Liver (tissue), 9 donors: ENCODE results near the gene SRGAP1. TPM values are rescaled to one million over a fixed set of nuclear protein-coding genes. Genes with fewer than 3 reads are reported as not detected.
"Not testable (repeated sequence)": the region's sequence is repeated elsewhere in the genome, so short reads cannot be mapped to it uniquely, and the experiment has no call there.

Experiments
- DNase-seq: peaks from one replicate; pipeline ENCODE4 v3.0.0-alpha.2; 2017; ENCODE audit warnings: low spot score
- H3K27ac ChIP-seq, 2 donors: one replicate each; pipeline ENCODE4 v1.7.0; 2013; ENCODE audit warnings: inconsistent platforms in 2 of 2, low read length in 2 of 2, control low read depth in 1 of 2, low read depth in 1 of 2, mild to moderate bottlenecking in 1 of 2
- H3K27me3 ChIP-seq, 4 donors: one replicate each; pipeline versions ENCODE4 v1.6.1 to v1.7.0; 2013; ENCODE audit warnings: low read length in 3 of 4, inconsistent platforms in 1 of 4, mild to moderate bottlenecking in 1 of 4, moderate library complexity in 1 of 4; ENCODE audit not compliant: control insufficient read depth in 4 of 4, insufficient read depth in 4 of 4
- H3K36me3 ChIP-seq, 4 donors: one replicate each; pipeline versions ENCODE4 v1.6.1 to v1.7.0; 2013; ENCODE audit warnings: low read length in 3 of 4, mild to moderate bottlenecking in 3 of 4, low read depth in 1 of 4, moderate library complexity in 1 of 4; ENCODE audit not compliant: control insufficient read depth in 4 of 4, insufficient read depth in 3 of 4
- H3K4me1 ChIP-seq, 4 donors: one replicate each; pipeline versions ENCODE4 v1.6.1 to v1.7.0; 2013; ENCODE audit warnings: low read length in 3 of 4, mild to moderate bottlenecking in 3 of 4, moderate library complexity in 1 of 4; ENCODE audit not compliant: control insufficient read depth in 4 of 4, insufficient read depth in 4 of 4
- H3K4me3 ChIP-seq, 3 donors: one replicate each; pipeline versions ENCODE4 v1.6.1 to v1.7.0; 2013; ENCODE audit warnings: low read length in 3 of 3, control low read depth in 1 of 3, low read depth in 1 of 3, mild to moderate bottlenecking in 1 of 3
- H3K9ac ChIP-seq, 2 donors: one replicate each; pipeline ENCODE4 v1.7.0; 2013; ENCODE audit warnings: low read length in 2 of 2, mild to moderate bottlenecking in 2 of 2, moderate library complexity in 2 of 2, control low read depth in 1 of 2, low read depth in 1 of 2
- H3K9me3 ChIP-seq, 4 donors: one replicate each; pipeline versions ENCODE4 v1.6.1 to v1.7.0; 2013; ENCODE audit warnings: low read length in 3 of 4; ENCODE audit not compliant: control insufficient read depth in 4 of 4
- FOXA1 ChIP-seq: IDR thresholded peaks from 2 replicates; pipeline ENCODE4 v1.6.1; 2016; ENCODE audit warnings: antibody characterized with exemption
- HNF4A ChIP-seq, 2 donors: conservative IDR thresholded peaks; 2 replicates each; pipeline ENCODE4 v1.6.1; 2016; ENCODE audit warnings: antibody characterized with exemption in 2 of 2, mild to moderate bottlenecking in 2 of 2
- HNF4G ChIP-seq: IDR thresholded peaks from 2 replicates; pipeline ENCODE4 v1.6.1; 2016; ENCODE audit warnings: antibody characterized with exemption
- JUND ChIP-seq, 2 donors: IDR thresholded peaks; 2 replicates each; pipeline ENCODE4 v1.6.1; 2016; ENCODE audit warnings: antibody characterized with exemption in 2 of 2
- NR2F2 ChIP-seq: IDR thresholded peaks from 2 replicates; pipeline ENCODE4 v1.6.1; 2016; ENCODE audit warnings: antibody characterized with exemption
- RXRA ChIP-seq, 2 donors: IDR thresholded peaks; 2 replicates each; pipeline ENCODE4 v1.6.1; 2017 to 2018; ENCODE audit warnings: antibody characterized with exemption in 2 of 2, mild to moderate bottlenecking in 1 of 2
- SP1 ChIP-seq: IDR thresholded peaks from 2 replicates; pipeline ENCODE4 v1.6.1; 2018; ENCODE audit warnings: antibody characterized with exemption, mild to moderate bottlenecking
- TAF1 ChIP-seq: conservative IDR thresholded peaks from 2 replicates; pipeline ENCODE4 v1.6.1; 2016; ENCODE audit warnings: antibody characterized with exemption, mild to moderate bottlenecking
- YY1 ChIP-seq: IDR thresholded peaks from 2 replicates; pipeline ENCODE4 v1.6.1; 2016; ENCODE audit warnings: antibody characterized with exemption, mild to moderate bottlenecking
- WGBS: extraction: QIAGEN DNeasy Blood & Tissue Kit; methylation state at CpG from one replicate; pipeline ENCODE4 v1.1.7; 2013; 5-methylcytosine and 5-hydroxymethylcytosine counted together
- polyA plus RNA-seq, 2 donors: library from polyadenylated mRNA; stranded (reverse) in 1 of 2; unstranded in 1 of 2; fragments of 200-250 nt in 1 of 2; fragments of >200 nt in 1 of 2; fragmentation: Nextera tagmentation in 1 of 2; extraction: Ambion mirVana in 1 of 2; gene quantifications; one replicate each; pipeline versions ENCODE4 v1.2.1 to v1.2.3, GENCODE V29; 2013 to 2015
- total RNA-seq, 2 donors: library from RNA; depleted of rRNA; stranded (reverse); fragments of >200 nt; gene quantifications; one replicate each; pipeline ENCODE4 v1.2.3, GENCODE V29; 2014
- TF ChIP-seq, protein P1 (sequence below): IDR thresholded peaks from 2 replicates; pipeline ENCODE4 v1.6.1; 2016; ENCODE audit warnings: antibody characterized with exemption
- TF ChIP-seq, protein P2 (sequence below): IDR thresholded peaks from 2 replicates; pipeline ENCODE4 v1.6.1; 2016; ENCODE audit warnings: antibody characterized with exemption
- TF ChIP-seq, protein P3 (sequence below): IDR thresholded peaks from 2 replicates; pipeline ENCODE4 v1.6.1; 2016; ENCODE audit warnings: antibody characterized with exemption, mild to moderate bottlenecking
- TF ChIP-seq, protein P4 (sequence below): fragments of 150-350 bp; IDR thresholded peaks from 2 replicates; pipeline ENCODE4 v1.5.1; 2017; ENCODE audit warnings: improper control_type of control experiment, low read depth, low read length; ENCODE audit not compliant: missing input control
- donor health status: healthy.
- donor health status: healthy.
- donor health status: healthy.
- donor health status: healthy.
- donor health status: healthy.

The SRGAP1 gene
- total and polyA plus RNA-seq, 4 donors, result 0.28 to 1.3 (median 0.85) TPM

DNA sequence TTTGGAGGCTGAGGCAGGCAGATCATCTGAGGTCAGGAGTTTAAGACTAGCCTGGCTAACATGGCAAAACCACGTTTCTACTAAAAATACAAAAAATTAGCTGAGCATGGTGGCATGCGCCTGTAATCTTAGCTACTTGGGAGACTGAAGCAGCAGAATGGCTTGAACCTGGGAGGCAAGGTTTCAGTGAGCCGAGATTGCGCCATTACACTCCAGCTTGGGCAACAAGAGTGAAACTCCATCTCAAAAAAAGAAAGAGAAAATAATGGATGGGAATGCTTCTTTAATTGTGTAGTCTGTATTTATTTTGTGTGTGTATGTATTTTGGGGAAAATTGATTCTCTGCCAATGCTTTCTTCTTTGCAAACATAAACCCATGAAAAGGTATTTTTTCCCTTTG is 32.5 kb downstream of the SRGAP1 start:
- 83% methylated on average over 4 of the region's 4 CpGs for WGBS
- DNase-seq, result no peak

DNA sequence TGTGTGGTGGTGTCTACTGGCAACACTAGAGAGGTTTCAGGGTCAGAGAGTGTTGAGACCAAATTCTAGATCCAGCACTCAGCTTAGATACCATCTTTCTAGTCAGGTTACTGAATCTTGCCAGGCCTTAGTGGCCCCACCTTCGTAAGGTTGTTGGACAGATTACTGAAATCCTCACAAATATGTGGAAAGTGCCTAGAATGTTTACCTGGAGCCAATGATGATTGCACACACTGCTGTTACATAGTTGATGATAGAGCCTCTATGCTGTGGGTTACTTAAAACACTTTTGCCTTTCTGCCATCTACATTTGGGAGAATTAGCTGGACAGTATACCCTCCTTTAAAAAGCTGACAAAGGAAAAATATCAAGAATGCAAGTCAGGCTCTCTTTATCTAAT is 33.2 kb downstream of the SRGAP1 start:
- Histone ChIP-seq H3K9me3 (no peaks in the 10 kb centered on the region), H3K4me1 (no peaks in the 10 kb centered on the region), H3K9ac (no peak overlapping the region), H3K27ac (no peak overlapping the region), H3K27me3 (no peaks in the 10 kb centered on the region), H3K4me3 (no peak overlapping the region), H3K36me3 (no peaks in the 10 kb centered on the region)
- TF ChIP-seq FOXA1 (no peak), SP1 (no peak), HNF4A (conservative IDR thresholded peaks at IDR 0.05) (no peak), TAF1 (no peak), YY1 (no peak), JUND (IDR thresholded peaks at IDR 0.05) (no peak), RXRA (IDR thresholded peaks at IDR 0.05) (no peak)
- TF ChIP-seq, protein P1, sequence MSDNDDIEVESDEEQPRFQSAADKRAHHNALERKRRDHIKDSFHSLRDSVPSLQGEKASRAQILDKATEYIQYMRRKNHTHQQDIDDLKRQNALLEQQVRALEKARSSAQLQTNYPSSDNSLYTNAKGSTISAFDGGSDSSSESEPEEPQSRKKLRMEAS, result no peak
- TF ChIP-seq, protein P2, sequence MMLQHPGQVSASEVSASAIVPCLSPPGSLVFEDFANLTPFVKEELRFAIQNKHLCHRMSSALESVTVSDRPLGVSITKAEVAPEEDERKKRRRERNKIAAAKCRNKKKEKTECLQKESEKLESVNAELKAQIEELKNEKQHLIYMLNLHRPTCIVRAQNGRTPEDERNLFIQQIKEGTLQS, result no peak
- TF ChIP-seq, protein P3, sequence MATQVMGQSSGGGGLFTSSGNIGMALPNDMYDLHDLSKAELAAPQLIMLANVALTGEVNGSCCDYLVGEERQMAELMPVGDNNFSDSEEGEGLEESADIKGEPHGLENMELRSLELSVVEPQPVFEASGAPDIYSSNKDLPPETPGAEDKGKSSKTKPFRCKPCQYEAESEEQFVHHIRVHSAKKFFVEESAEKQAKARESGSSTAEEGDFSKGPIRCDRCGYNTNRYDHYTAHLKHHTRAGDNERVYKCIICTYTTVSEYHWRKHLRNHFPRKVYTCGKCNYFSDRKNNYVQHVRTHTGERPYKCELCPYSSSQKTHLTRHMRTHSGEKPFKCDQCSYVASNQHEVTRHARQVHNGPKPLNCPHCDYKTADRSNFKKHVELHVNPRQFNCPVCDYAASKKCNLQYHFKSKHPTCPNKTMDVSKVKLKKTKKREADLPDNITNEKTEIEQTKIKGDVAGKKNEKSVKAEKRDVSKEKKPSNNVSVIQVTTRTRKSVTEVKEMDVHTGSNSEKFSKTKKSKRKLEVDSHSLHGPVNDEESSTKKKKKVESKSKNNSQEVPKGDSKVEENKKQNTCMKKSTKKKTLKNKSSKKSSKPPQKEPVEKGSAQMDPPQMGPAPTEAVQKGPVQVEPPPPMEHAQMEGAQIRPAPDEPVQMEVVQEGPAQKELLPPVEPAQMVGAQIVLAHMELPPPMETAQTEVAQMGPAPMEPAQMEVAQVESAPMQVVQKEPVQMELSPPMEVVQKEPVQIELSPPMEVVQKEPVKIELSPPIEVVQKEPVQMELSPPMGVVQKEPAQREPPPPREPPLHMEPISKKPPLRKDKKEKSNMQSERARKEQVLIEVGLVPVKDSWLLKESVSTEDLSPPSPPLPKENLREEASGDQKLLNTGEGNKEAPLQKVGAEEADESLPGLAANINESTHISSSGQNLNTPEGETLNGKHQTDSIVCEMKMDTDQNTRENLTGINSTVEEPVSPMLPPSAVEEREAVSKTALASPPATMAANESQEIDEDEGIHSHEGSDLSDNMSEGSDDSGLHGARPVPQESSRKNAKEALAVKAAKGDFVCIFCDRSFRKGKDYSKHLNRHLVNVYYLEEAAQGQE, result no peak
- TF ChIP-seq, protein P4, sequence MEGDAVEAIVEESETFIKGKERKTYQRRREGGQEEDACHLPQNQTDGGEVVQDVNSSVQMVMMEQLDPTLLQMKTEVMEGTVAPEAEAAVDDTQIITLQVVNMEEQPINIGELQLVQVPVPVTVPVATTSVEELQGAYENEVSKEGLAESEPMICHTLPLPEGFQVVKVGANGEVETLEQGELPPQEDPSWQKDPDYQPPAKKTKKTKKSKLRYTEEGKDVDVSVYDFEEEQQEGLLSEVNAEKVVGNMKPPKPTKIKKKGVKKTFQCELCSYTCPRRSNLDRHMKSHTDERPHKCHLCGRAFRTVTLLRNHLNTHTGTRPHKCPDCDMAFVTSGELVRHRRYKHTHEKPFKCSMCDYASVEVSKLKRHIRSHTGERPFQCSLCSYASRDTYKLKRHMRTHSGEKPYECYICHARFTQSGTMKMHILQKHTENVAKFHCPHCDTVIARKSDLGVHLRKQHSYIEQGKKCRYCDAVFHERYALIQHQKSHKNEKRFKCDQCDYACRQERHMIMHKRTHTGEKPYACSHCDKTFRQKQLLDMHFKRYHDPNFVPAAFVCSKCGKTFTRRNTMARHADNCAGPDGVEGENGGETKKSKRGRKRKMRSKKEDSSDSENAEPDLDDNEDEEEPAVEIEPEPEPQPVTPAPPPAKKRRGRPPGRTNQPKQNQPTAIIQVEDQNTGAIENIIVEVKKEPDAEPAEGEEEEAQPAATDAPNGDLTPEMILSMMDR, result no peak
- no peak for DNase-seq
- WGBS, result 64% methylated on average over 1 of the region's 1 CpG

More for the DNA sequence above, 32.5 kb downstream of the SRGAP1 start:
- Histone ChIP-seq H3K36me3 (no peaks in the 10 kb centered on the region), H3K4me1 (no peaks in the 10 kb centered on the region), H3K9ac (no peak overlapping the region), H3K4me3 (no peak overlapping the region), H3K27ac (no peak overlapping the region), H3K9me3 (no peaks in the 10 kb centered on the region), H3K27me3 (no peaks in the 10 kb centered on the region)
- no peak for TF ChIP-seq HNF4G
- no peak for TF ChIP-seq NR2F2
- TF ChIP-seq SP1, result no peak
- TF ChIP-seq, protein P2, result no peak
- TF ChIP-seq HNF4A (conservative IDR thresholded peaks at IDR 0.05), result no peak
- no peak for TF ChIP-seq YY1

DNA sequence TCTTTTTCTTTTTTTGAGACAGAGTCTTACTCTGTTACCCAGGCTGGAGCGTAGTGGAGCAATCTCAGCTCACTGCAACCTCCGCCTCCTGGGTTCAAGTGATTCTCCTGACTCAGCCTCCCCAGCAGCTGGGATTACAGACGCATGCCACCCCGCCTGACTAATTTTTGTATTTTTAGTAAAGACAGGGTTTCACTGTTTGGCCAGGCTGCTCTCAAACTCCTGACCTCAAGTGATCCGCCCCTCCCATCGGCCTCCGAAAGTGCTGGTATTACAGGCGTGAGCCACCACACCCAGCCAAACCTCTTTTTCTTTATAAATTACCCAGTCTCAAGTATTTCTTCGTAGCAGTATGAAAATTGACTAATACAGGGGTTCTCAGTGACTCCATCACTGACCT is 35.7 kb downstream of the SRGAP1 start:
- not testable (repeated sequence) for H3K36me3 ChIP-seq, H3K27me3 ChIP-seq, DNase-seq, H3K9me3 ChIP-seq, H3K9ac ChIP-seq, H3K4me1 ChIP-seq, H3K4me3 ChIP-seq, H3K27ac ChIP-seq
- 96% methylated on average over 9 of the region's 9 CpGs for WGBS
